Ectodermal cell (in vitro differentiated cells): Measurements from ENCODE around the gene RNF113B.

Source experiments
- H3K27ac ChIP-seq: 2 replicates; pipeline ENCODE4 v1.7.0; 2013; ENCODE audit warnings: mild to moderate bottlenecking, low read depth, low read length; ENCODE audit not compliant: insufficient read depth, poor library complexity, severe bottlenecking
- H3K27me3 ChIP-seq: 2 replicates; pipeline ENCODE4 v1.7.0; 2013; ENCODE audit warnings: mild to moderate bottlenecking, low read length; ENCODE audit not compliant: insufficient read depth, control insufficient read depth, poor library complexity, severe bottlenecking
- H3K36me3 ChIP-seq: one replicate; pipeline ENCODE4 v1.7.0; 2013; ENCODE audit warnings: low read length; ENCODE audit not compliant: control insufficient read depth, insufficient read depth
- H3K4me1 ChIP-seq: one replicate; pipeline ENCODE4 v1.7.0; 2013; ENCODE audit warnings: low read length; ENCODE audit not compliant: control insufficient read depth, insufficient read depth
- H3K4me3 ChIP-seq: 2 replicates; pipeline ENCODE4 v1.7.0; 2013; ENCODE audit warnings: low read depth, low read length, control low read depth; ENCODE audit not compliant: insufficient read depth
- H3K9me3 ChIP-seq: 2 replicates; pipeline ENCODE4 v1.7.0; 2013; ENCODE audit warnings: mild to moderate bottlenecking, low read length, moderate library complexity; ENCODE audit not compliant: control insufficient read depth
- WGBS, 2 experiments: methylation state at CpG; one replicate each; pipeline ENCODE4 v1.1.7; 2013; ENCODE audit warnings: missing lambda C conversion rate in 2 of 2; 5-methylcytosine and 5-hydroxymethylcytosine counted together

Gene RNF113B

GRCh38 chr13:98157609-98158008, 19.5 kb downstream of the RNF113B start:
- peaks cover 6% of the 10 kb centered on the region for H3K4me1 ChIP-seq
- no peaks in the 10 kb centered on the region for H3K9me3 ChIP-seq
- no peak overlapping the region for H3K27ac ChIP-seq
- H3K36me3 ChIP-seq: no peaks in the 10 kb centered on the region
- WGBS, 2 experiments: 100% methylated on average over 1 of the region's 1 CpG
- no peak overlapping the region for H3K4me3 ChIP-seq
- H3K27me3 ChIP-seq: no peaks in the 10 kb centered on the region

GRCh38 chr13:98157188-98157587, 19.9 kb downstream of the RNF113B start:
- Histone ChIP-seq H3K9me3 (no peaks in the 10 kb centered on the region), H3K4me1 (peaks cover 6% of the 10 kb centered on the region), H3K36me3 (no peaks in the 10 kb centered on the region), H3K27ac (no peak overlapping the region), H3K27me3 (no peaks in the 10 kb centered on the region), H3K4me3 (no peak overlapping the region)
- WGBS, 2 experiments: 85 to 88% methylated on average over 7 of the region's 7 CpGs

- H3K9me3 ChIP-seq: no peaks in the 10 kb centered on the region
- WGBS, 2 experiments: 100% methylated on average over 1 to 2 of the region's 2 CpGs
- no peaks in the 10 kb centered on the region for H3K36me3 ChIP-seq
- H3K27ac ChIP-seq: no peak overlapping the region
- no peaks in the 10 kb centered on the region for H3K27me3 ChIP-seq
- H3K4me1 ChIP-seq: no peaks in the 10 kb centered on the region
- no peak overlapping the region for H3K4me3 ChIP-seq
Measured at GRCh38 chr13:98156259-98156658, 20.8 kb downstream of the RNF113B start.

GRCh38 chr13:98155475-98156109, 21.5 kb downstream of the RNF113B start:
- no peaks in the 10 kb centered on the region for H3K36me3 ChIP-seq
- H3K27ac ChIP-seq: no peak overlapping the region
- 91 to 92% methylated on average over 4 to 5 of the region's 5 CpGs for WGBS, 2 experiments

GRCh38 chr13:98150832-98151479, 26.1 kb downstream of the RNF113B start:
- no peak overlapping the region for H3K4me3 ChIP-seq
- H3K4me1 ChIP-seq: peaks cover 12% of the 10 kb centered on the region
- no peaks in the 10 kb centered on the region for H3K27me3 ChIP-seq
- no peaks in the 10 kb centered on the region for H3K36me3 ChIP-seq
- H3K27ac ChIP-seq: no peak overlapping the region
- WGBS, 2 experiments: 97 to 98% methylated on average over 8 of the region's 8 CpGs
- no peaks in the 10 kb centered on the region for H3K9me3 ChIP-seq

More at GRCh38 chr13:98155475-98156109, 21.5 kb downstream of the RNF113B start:
- H3K4me1 ChIP-seq: no peaks in the 10 kb centered on the region
- H3K27me3 ChIP-seq: no peaks in the 10 kb centered on the region
- H3K9me3 ChIP-seq: no peaks in the 10 kb centered on the region
- no peak overlapping the region for H3K4me3 ChIP-seq

- Histone ChIP-seq H3K27ac (no peak overlapping the region), H3K4me3 (no peak overlapping the region), H3K36me3 (no peaks in the 10 kb centered on the region), H3K9me3 (no peaks in the 10 kb centered on the region), H3K4me1 (peaks cover 25% of the 10 kb centered on the region), H3K27me3 (peaks cover 2% of the 10 kb centered on the region)
- WGBS, 2 experiments: 86 to 87% methylated on average over 4 of the region's 5 CpGs
Measured at GRCh38 chr13:98147521-98147920, 29.5 kb downstream of the RNF113B start.

GRCh38 chr13:98144801-98145350, 32.2 kb downstream of the RNF113B start:
- Histone ChIP-seq H3K27ac (no peak overlapping the region), H3K9me3 (no peaks in the 10 kb centered on the region), H3K27me3 (peaks cover 17% of the 10 kb centered on the region), H3K36me3 (no peaks in the 10 kb centered on the region), H3K4me1 (peaks cover 28% of the 10 kb centered on the region), H3K4me3 (peak overlapping the region; percentile 79)
- 16 to 21% methylated on average over 8 to 9 of the region's 10 CpGs for WGBS, 2 experiments

- 5% methylated on average over 21 of the region's 21 CpGs for WGBS, 2 experiments
- peak overlapping the region; percentile 79 for H3K4me3 ChIP-seq
- H3K36me3 ChIP-seq: no peaks in the 10 kb centered on the region
- no peak overlapping the region for H3K27ac ChIP-seq
- H3K4me1 ChIP-seq: peaks cover 28% of the 10 kb centered on the region
- peaks cover 17% of the 10 kb centered on the region for H3K27me3 ChIP-seq
- no peaks in the 10 kb centered on the region for H3K9me3 ChIP-seq
Measured at GRCh38 chr13:98144027-98144741, 32.9 kb downstream of the RNF113B start.

- Histone ChIP-seq H3K27me3 (peaks cover 17% of the 10 kb centered on the region), H3K27ac (no peak overlapping the region), H3K36me3 (no peaks in the 10 kb centered on the region), H3K4me3 (peak overlapping the region; percentile 79), H3K9me3 (no peaks in the 10 kb centered on the region), H3K4me1 (peaks cover 28% of the 10 kb centered on the region)
- 0% methylated on average over 60 of the region's 60 CpGs for WGBS, 2 experiments
Measured at GRCh38 chr13:98143601-98144026, 33.5 kb downstream of the RNF113B start.

- Histone ChIP-seq H3K9me3 (no peaks in the 10 kb centered on the region), H3K27ac (no peak overlapping the region), H3K27me3 (peaks cover 17% of the 10 kb centered on the region), H3K4me3 (peak overlapping the region; percentile 79), H3K36me3 (no peaks in the 10 kb centered on the region), H3K4me1 (peaks cover 28% of the 10 kb centered on the region)
- 0% methylated on average over 66 of the region's 66 CpGs for WGBS, 2 experiments
Measured at GRCh38 chr13:98143157-98143553, 33.9 kb downstream of the RNF113B start.
